Ascending aorta (tissue), 2 donors: ENCODE data around the gene SAMSN1. TPM values are rescaled to one million over a fixed set of nuclear protein-coding genes. Genes with fewer than 3 reads are reported as not detected.

Source experiments
- DNase-seq, 2 donors: peaks; one replicate each; pipeline ENCODE4 v3.0.0-alpha.2; 2019; ENCODE audit warnings: low spot score in 2 of 2
- H3K27ac ChIP-seq, 2 donors: fragments of 200-600 bp; sonication (generic); one replicate each; pipeline ENCODE4 v1.5.1; 2016 to 2017; ENCODE audit warnings: mild to moderate bottlenecking in 1 of 2
- H3K27me3 ChIP-seq: fragments of 200-600 bp; sonication (generic); one replicate; pipeline ENCODE4 v1.5.1; 2017
- H3K36me3 ChIP-seq, 2 donors: fragments of 200-600 bp; sonication (generic); one replicate each; pipeline ENCODE4 v1.5.1; 2016
- H3K4me1 ChIP-seq, 2 donors: fragments of 200-600 bp; sonication (generic); one replicate each; pipeline ENCODE4 v1.5.1; 2016 to 2017; ENCODE audit warnings: mild to moderate bottlenecking in 1 of 2
- H3K4me3 ChIP-seq, 2 donors: fragments of 200-600 bp; sonication (generic); one replicate each; pipeline ENCODE4 v1.5.1; 2016 to 2017; ENCODE audit warnings: mild to moderate bottlenecking in 1 of 2
- H3K9me3 ChIP-seq, 2 donors: fragments of 200-600 bp; sonication (generic); one replicate each; pipeline ENCODE4 v1.5.1; 2016
- intact Hi-C: fragments of 100-400 bp; cut with DNase I; formaldehyde crosslinking; loops from one replicate; pipeline ENCODE4 v1.15.1; 2023
- total RNA-seq: library from RNA; depleted of rRNA; stranded (reverse); fragments of >200 nt; gene quantifications from one replicate; pipeline ENCODE4 v1.1.0, GENCODE V29; 2016
- TF ChIP-seq, protein P1 (sequence below), 3 experiments: fragments of 200-600 bp in 2 of 3; fragments of 450-650 bp in 1 of 3; sonication (generic) in 2 of 3; IDR thresholded peaks; one replicate each; pipeline ENCODE4 v1.5.1; 2016 to 2019; ENCODE audit warnings: antibody characterized with exemption in 3 of 3, mild to moderate bottlenecking in 1 of 3, moderate library complexity in 1 of 3

The SAMSN1 gene
- total RNA-seq, 1 donor from 2014 or later, result 6.1 TPM

DNA sequence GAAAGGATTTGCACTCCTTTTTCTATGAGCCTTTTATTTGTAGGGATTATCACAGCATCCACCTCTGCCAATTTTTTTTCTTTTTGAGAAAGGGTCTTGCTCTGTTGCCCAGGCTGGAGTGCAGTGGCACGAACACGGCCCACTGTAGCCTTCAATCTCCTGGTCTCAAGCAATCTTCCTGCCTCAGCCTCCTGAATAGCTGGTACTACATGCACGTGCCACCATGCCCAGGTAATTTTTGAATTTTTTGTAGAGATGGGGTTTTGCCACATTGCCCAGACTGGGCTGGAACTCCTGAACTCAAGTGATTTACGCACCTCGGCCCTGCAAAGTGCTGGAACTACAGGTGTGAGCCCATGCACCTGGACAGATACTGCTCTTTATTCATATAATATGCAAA, 2.1 kb downstream of the SAMSN1 start:
- no peaks in the 10 kb centered on the region for H3K4me1 ChIP-seq
- no peaks in the 10 kb centered on the region for H3K36me3 ChIP-seq
- H3K4me3 ChIP-seq, result peak overlapping the region in 1 of 2 donors; percentile 32
- TF ChIP-seq, protein P1, sequence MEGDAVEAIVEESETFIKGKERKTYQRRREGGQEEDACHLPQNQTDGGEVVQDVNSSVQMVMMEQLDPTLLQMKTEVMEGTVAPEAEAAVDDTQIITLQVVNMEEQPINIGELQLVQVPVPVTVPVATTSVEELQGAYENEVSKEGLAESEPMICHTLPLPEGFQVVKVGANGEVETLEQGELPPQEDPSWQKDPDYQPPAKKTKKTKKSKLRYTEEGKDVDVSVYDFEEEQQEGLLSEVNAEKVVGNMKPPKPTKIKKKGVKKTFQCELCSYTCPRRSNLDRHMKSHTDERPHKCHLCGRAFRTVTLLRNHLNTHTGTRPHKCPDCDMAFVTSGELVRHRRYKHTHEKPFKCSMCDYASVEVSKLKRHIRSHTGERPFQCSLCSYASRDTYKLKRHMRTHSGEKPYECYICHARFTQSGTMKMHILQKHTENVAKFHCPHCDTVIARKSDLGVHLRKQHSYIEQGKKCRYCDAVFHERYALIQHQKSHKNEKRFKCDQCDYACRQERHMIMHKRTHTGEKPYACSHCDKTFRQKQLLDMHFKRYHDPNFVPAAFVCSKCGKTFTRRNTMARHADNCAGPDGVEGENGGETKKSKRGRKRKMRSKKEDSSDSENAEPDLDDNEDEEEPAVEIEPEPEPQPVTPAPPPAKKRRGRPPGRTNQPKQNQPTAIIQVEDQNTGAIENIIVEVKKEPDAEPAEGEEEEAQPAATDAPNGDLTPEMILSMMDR (IDR thresholded peaks at IDR 0.05), result no peak
- no peaks in the 10 kb centered on the region for H3K9me3 ChIP-seq
- no peaks in the 10 kb centered on the region for H3K27me3 ChIP-seq
- intact Hi-C loops, result no loop called here
- no peak for DNase-seq
- H3K27ac ChIP-seq, result no peak overlapping the region

GRCh38 chr21:14542638-14543037, 3.5 kb downstream of the SAMSN1 start:
- no peak overlapping the region for H3K4me3 ChIP-seq
- no peaks in the 10 kb centered on the region for H3K4me1 ChIP-seq
- H3K9me3 ChIP-seq, result no peaks in the 10 kb centered on the region
- no peak for DNase-seq
- TF ChIP-seq, protein P1 (IDR thresholded peaks at IDR 0.05), result no peak
- no peak overlapping the region for H3K27ac ChIP-seq
- no peaks in the 10 kb centered on the region for H3K27me3 ChIP-seq
- intact Hi-C loops, result no loop called here
- H3K36me3 ChIP-seq, result no peaks in the 10 kb centered on the region

DNA sequence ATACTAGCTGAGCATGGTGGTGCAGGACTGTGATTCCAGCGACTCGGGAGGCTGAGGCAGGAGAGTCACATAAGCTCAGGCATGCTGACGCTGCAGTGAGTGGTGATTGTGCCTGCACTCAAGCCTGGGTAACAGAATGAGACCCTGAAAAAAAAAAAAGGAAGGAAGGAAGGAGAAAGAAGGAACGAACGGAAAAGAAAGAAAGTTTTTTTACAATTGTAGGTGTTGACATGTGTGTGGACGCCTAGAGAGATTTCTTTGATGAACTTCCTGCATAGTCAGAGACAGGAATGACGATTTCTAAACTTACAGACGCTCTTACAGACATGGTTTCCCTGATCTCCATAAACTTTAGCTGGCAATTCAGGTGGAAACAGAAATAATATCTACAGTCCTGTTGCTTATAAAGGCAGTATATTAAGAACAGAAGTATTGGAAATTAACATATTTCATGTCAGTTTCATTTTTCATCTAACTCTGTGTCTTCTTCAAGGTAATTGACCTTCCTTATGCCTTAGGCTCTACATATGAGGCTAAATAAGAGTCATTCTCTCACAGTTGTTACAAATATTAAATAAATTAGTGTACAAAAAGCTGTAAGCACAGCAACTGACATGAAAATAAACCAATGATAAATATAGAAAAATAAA, 4.1 kb downstream of the SAMSN1 start:
- Histone ChIP-seq H3K36me3 (no peaks in the 10 kb centered on the region), H3K9me3 (no peaks in the 10 kb centered on the region), H3K4me1 (no peaks in the 10 kb centered on the region), H3K4me3 (peak overlapping the region in 1 of 2 donors; percentile 15), H3K27me3 (no peaks in the 10 kb centered on the region), H3K27ac (no peak overlapping the region)
- TF ChIP-seq, protein P1 (IDR thresholded peaks at IDR 0.05), result no peak
- no peak for DNase-seq
- intact Hi-C loops, result no loop called here

DNA sequence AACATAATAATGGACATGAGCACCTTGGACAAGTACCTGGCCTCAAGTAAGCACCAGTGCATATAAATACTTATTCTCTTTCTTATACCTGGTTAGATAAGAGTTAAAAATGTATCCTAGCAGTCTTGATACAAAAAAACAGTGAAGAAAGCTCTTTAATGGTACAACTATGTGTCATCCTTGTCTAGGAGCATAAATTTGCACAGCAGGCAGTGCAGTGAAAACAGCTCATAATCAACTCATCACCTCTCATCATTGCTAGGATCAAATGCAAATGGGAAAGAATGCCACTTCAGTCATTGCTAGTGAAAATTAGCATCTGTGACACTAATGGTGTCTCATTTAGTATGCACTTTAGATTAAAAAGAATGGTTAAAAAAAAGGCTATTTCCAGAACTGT, 7.6 kb downstream of the SAMSN1 start:
- DNase-seq, result no peak
- no peak overlapping the region for H3K4me3 ChIP-seq
- no peak overlapping the region for H3K27ac ChIP-seq
- TF ChIP-seq, protein P1 (IDR thresholded peaks at IDR 0.05), result no peak
- H3K9me3 ChIP-seq, result no peaks in the 10 kb centered on the region
- intact Hi-C loops, result no loop called here
- no peaks in the 10 kb centered on the region for H3K27me3 ChIP-seq
- no peaks in the 10 kb centered on the region for H3K4me1 ChIP-seq
- no peaks in the 10 kb centered on the region for H3K36me3 ChIP-seq

DNA sequence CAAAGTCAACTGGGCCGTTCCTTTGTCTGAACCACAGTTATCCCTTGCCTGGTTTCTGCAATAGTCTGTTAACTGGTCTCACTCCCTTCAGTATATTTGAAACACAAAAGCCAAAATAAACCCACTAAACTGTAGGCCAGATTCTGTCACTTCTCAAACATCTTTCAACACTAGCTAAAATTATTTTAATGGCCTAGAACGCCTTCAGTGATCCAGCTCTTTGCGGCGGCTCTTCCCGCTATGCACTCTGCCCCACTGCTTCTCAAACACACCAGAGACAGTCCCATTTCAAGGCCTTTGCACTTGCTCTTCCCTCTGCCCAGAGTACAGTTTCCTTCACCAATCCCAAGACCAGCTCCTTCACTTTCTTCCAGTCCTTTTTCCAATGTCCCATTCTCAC, 9.2 kb downstream of the SAMSN1 start:
- Histone ChIP-seq H3K9me3 (no peaks in the 10 kb centered on the region), H3K4me1 (no peaks in the 10 kb centered on the region), H3K27me3 (no peaks in the 10 kb centered on the region), H3K4me3 (no peak overlapping the region), H3K36me3 (no peaks in the 10 kb centered on the region), H3K27ac (no peak overlapping the region)
- intact Hi-C loops, result no loop called here
- DNase-seq, result no peak
- TF ChIP-seq, protein P1 (IDR thresholded peaks at IDR 0.05), result no peak

GRCh38 chr21:14535702-14536101, 10.4 kb downstream of the SAMSN1 start:
- intact Hi-C loops, result no loop called here
- DNase-seq, result no peak
- no peaks in the 10 kb centered on the region for H3K27me3 ChIP-seq

More at GRCh38 chr21:14535702-14536101, 10.4 kb downstream of the SAMSN1 start:
- Histone ChIP-seq H3K27ac (no peak overlapping the region), H3K4me1 (no peaks in the 10 kb centered on the region), H3K36me3 (no peaks in the 10 kb centered on the region), H3K9me3 (no peaks in the 10 kb centered on the region), H3K4me3 (no peak overlapping the region)
- TF ChIP-seq, protein P1 (IDR thresholded peaks at IDR 0.05), result no peak
